Glutamatergic neuron (in vitro differentiated cells): ENCODE results near the gene MRPL21. TPM values are rescaled to one million over a fixed set of nuclear protein-coding genes. Genes with fewer than 3 reads are reported as not detected.
A peak's percentile ranks its signal among the peaks of the same experiment; 100 is the strongest.

ENCODE experiments used
- DNase-seq: peaks from one replicate; pipeline ENCODE4 v3.0.0; 2022
- H3K27ac Mint-ChIP-seq: one replicate; pipeline ENCODE4 v1.8.0; 2020; ENCODE audit warnings: mild to moderate bottlenecking, mixed read lengths, inconsistent platforms; ENCODE audit not compliant: unreplicated experiment
- H3K27me3 Mint-ChIP-seq: one replicate; pipeline ENCODE4 v1.8.0; 2020; ENCODE audit warnings: mild to moderate bottlenecking, moderate library complexity, mixed read lengths, inconsistent platforms; ENCODE audit not compliant: unreplicated experiment
- H3K36me3 Mint-ChIP-seq: one replicate; pipeline ENCODE4 v1.8.0; 2020; ENCODE audit warnings: mild to moderate bottlenecking, mixed read lengths, inconsistent platforms; ENCODE audit not compliant: unreplicated experiment
- H3K4me1 Mint-ChIP-seq: one replicate; pipeline ENCODE4 v1.8.0; 2020; ENCODE audit warnings: mild to moderate bottlenecking, low read depth, mixed read lengths, inconsistent platforms; ENCODE audit not compliant: unreplicated experiment
- H3K4me3 Mint-ChIP-seq: one replicate; pipeline ENCODE4 v1.8.0; 2020; ENCODE audit warnings: mild to moderate bottlenecking, mixed read lengths, inconsistent platforms; ENCODE audit not compliant: unreplicated experiment
- H3K9me3 Mint-ChIP-seq: one replicate; pipeline ENCODE4 v1.8.0; 2020; ENCODE audit warnings: mild to moderate bottlenecking, moderate library complexity, mixed read lengths, inconsistent platforms; ENCODE audit not compliant: unreplicated experiment
- total RNA-seq: library from RNA; stranded (reverse); fragmentation: NEBNext Ultra II Directional; extraction: Animal tissue kit (Norgen Biotek cat#: 25700); gene quantifications from one replicate; pipeline ENCODE4 v1.2.1, GENCODE V29; 2021; ENCODE audit not compliant: unreplicated experiment
- TF ChIP-seq, protein P1 (sequence below): fragments of 200-600 bp; sonication (generic); IDR thresholded peaks from one replicate; pipeline ENCODE4 v1.5.0; 2021; ENCODE audit not compliant: partially characterized antibody, unreplicated experiment

MRPL21 gene
- total RNA-seq, 1 donor from 2014 or later, result 54.3 TPM

DNA sequence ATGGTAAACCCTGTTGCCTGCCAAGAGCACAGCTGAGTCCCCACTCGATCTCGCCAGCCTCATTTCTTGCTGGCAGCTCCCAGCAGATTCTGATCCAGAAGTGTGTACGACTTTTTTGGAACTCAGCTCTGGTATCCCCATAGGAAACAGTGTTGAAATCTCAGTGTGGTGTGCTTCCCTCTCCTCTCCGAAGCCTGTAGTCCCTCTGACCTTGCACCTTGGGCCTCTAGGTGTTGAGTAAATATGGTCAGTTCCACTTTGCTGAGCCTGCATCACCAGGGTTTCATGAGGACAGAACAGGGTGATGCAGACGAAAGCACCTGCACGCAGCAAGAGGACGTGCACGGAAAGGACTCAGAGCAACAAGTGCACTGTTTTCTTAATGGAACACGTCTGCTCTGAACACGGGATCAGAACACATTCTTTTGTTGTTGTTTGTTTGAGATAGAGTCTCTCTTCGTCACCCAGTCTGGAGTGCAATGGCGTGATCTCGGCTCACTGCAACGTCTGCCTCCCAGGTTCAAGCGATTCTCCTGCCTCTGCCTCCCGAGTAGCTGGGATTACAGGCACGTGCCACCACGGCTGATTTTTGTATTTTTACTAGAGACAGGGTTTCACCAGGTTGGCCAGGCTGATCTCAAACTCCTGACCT lies 58.2 kb downstream of the MRPL21 start:
- Mint-ChIP-seq H3K36me3 (peaks cover 4% of the 10 kb centered on the region), H3K9me3 (peaks cover 2% of the 10 kb centered on the region), H3K4me3 (no peak overlapping the region), H3K27ac (no peak overlapping the region), H3K4me1 (peaks cover 2% of the 10 kb centered on the region), H3K27me3 (peaks cover 16% of the 10 kb centered on the region)
- no peak for DNase-seq
- TF ChIP-seq, protein P1, sequence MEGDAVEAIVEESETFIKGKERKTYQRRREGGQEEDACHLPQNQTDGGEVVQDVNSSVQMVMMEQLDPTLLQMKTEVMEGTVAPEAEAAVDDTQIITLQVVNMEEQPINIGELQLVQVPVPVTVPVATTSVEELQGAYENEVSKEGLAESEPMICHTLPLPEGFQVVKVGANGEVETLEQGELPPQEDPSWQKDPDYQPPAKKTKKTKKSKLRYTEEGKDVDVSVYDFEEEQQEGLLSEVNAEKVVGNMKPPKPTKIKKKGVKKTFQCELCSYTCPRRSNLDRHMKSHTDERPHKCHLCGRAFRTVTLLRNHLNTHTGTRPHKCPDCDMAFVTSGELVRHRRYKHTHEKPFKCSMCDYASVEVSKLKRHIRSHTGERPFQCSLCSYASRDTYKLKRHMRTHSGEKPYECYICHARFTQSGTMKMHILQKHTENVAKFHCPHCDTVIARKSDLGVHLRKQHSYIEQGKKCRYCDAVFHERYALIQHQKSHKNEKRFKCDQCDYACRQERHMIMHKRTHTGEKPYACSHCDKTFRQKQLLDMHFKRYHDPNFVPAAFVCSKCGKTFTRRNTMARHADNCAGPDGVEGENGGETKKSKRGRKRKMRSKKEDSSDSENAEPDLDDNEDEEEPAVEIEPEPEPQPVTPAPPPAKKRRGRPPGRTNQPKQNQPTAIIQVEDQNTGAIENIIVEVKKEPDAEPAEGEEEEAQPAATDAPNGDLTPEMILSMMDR, result no peak

- Mint-ChIP-seq H3K36me3 (peaks cover 4% of the 10 kb centered on the region), H3K27me3 (peaks cover 21% of the 10 kb centered on the region), H3K9me3 (peaks cover 4% of the 10 kb centered on the region), H3K4me1 (peaks cover 2% of the 10 kb centered on the region), H3K27ac (no peak overlapping the region), H3K4me3 (no peak overlapping the region)
- TF ChIP-seq, protein P1, result no peak
- DNase-seq, result no peak
Observed at GRCh38 chr11:68844801-68845200, 58.8 kb downstream of the MRPL21 start.

GRCh38 chr11:68844376-68844775 lies 59.3 kb downstream of the MRPL21 start:
- no peak overlapping the region for H3K27ac Mint-ChIP-seq
- TF ChIP-seq, protein P1, result no peak
- H3K9me3 Mint-ChIP-seq, result peaks cover 6% of the 10 kb centered on the region
- peak overlapping the region; percentile 72 for H3K4me3 Mint-ChIP-seq
- DNase-seq, result no peak
- peaks cover 4% of the 10 kb centered on the region for H3K36me3 Mint-ChIP-seq
- peaks cover 21% of the 10 kb centered on the region for H3K27me3 Mint-ChIP-seq
- peaks cover 2% of the 10 kb centered on the region for H3K4me1 Mint-ChIP-seq

DNA sequence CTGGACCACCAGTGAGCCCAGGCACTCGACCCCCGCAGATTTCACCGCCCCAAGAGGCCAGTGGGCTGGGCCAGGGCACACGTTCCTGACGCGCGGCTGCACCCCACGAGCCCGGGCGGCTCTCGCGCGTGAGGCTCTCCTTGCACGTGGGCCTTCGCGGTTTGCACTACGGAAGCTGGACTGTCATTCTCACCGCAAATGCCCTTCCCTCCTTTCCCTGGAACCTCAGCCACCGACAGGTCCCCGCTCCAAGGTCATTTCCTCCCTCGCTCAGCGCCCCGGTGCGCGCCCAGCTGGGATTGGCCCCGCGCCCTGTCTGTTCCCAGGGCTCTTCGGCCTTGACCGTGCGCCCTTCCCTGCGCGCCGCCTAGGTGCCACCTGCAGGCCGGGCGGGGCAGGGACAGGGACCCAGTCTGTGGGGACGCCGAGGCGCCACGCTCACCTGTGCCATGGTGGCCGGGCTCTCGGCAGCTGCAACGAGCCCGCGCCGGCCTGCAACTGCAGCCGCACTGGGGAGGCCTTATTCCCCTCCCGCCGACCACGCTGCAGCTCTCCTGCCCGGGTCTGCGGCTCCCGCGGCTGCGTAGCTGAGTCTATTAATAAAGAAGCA lies 59.8 kb downstream of the MRPL21 start:
- Mint-ChIP-seq H3K9me3 (peaks cover 7% of the 10 kb centered on the region), H3K4me3 (peak overlapping the region; percentile 72), H3K27me3 (peaks cover 21% of the 10 kb centered on the region), H3K4me1 (peaks cover 2% of the 10 kb centered on the region), H3K36me3 (peaks cover 4% of the 10 kb centered on the region), H3K27ac (no peak overlapping the region)
- TF ChIP-seq, protein P1, result peak; percentile 49
- peak; percentile 45 for DNase-seq

DNA sequence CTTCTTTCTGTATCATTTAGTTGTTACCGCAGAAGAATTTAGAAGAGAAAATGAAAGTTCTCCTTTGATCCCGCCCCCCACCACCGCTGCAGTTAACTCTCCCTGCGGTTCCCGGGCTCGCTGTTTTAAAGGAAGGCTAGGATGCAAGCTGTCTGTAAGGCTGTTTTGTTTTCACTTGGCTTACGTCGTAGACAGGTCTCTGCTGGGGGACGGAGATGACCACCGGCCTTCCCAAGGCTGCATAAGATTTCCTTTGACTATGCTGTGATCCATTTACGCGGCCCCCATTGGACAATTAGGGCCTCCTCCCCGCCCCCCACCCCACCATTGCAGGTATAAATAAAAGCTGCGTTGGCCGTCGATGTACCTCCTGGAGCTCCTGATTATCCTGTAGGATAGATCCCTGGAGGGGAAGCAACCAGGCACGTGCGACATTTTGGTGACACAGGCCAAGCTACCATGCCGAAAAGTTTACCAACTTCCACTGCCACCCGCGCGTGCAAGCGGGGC lies 60.5 kb downstream of the MRPL21 start:
- TF ChIP-seq, protein P1, result no peak
- H3K4me3 Mint-ChIP-seq, result peak overlapping the region; percentile 44
- DNase-seq, result no peak
- peaks cover 21% of the 10 kb centered on the region for H3K27me3 Mint-ChIP-seq
- H3K4me1 Mint-ChIP-seq, result peaks cover 2% of the 10 kb centered on the region
- peaks cover 4% of the 10 kb centered on the region for H3K36me3 Mint-ChIP-seq
- H3K9me3 Mint-ChIP-seq, result peaks cover 9% of the 10 kb centered on the region
- no peak overlapping the region for H3K27ac Mint-ChIP-seq
